ENCODE results near the gene ATP2C2.

The ATP2C2 gene

DNA sequence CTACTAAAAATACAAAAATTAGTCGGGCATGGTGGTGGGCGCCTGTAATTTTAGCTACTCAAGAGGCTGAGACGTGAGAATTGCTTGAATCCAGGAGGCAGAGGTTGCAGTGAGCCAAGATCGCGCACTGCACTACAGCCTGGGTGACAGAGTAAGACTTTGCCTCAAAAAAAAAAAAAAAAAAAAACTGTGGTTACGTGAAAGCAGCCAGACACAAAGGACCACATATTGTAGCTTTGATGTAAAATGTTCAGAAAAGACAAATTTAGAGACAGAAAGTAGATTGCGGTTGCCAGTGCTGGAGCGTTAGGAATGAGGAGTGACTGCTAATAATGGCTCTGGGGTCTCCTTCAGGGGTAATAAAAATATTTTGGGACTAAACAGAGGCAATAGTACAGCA is 140.2 kb downstream of the ATP2C2 start:
- no peak for DNase-seq (ENCODE audit: extremely low read depth in 1 of 2, low read depth in 1 of 2)

DNA sequence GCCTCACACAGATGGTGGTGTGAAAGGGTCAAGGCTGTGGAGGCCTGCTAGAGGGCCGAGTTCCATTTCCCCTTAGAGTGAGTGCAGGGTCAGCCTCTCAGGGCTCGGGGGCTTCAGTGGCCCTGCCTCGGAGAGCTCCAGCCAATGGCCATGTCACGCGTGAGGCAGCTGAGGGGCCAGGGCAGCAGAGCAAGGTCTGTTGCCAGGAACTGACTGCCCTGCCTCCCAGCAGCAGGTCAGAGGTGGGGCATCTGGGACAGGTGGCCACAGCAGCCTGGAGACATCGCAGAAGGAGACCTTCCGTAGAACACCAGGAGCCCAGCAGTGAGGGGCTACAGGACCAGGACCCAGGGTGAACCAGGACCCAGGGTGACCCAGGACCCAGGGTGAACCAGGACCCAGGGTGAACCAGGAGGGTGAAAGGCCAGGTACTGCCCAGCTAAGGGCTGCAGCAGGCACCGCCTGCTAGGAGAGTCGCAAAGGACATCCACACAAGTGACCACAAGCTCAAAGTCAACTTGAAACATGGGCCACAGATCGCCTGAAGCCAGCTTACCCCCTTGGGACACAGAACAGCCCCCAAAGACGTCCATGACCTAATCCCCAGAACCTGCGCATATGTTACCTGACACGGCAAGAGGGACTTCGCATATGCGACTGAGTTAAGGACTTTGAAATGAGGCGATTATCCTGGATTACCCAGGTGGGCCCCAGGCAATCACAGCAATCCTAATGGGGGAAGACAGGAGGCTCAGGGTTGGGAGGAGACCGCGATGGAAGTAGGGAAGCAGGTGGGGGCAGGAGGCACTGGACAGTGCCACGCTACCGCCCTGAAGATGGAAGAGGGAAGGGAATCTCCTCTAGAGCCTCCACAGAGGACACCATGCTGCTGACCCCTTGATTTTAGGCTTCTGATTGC is 141.0 kb downstream of the ATP2C2 start:
- no peak for DNase-seq (ENCODE audit: extremely low read depth in 1 of 2, low read depth in 1 of 2)

DNA sequence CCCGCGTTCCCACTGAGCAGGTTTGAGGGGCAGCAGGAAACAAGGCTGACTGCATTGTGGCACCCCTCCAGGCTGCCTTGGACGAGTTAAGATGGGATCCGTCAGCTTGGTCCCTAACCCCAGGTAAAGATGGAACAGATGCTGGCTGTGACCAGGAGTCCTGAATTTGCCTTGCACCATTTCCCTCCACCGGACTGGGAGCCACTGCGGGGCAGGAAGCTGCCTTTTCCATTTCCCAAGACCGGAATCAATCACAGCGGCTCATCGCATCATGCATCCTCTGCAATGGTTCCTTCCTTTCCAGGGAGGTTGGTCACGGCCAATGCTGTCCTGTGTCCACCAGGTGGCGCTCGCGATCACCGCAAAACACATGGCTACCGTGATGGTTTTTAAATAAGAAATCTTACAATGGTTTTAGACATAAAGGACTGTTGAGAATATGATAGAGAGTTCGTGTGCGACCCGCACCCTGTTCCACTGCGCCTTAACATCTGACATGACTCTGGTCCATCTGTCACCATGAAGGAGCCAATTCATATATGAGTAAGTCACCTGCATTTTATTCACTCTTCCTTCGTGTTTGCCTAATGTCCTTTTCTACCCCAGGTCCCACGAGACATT is 143.0 kb downstream of the ATP2C2 start:
- DNase-seq (ENCODE audit: extremely low read depth in 1 of 2, low read depth in 1 of 2): peak in 1 of 2 donors; percentile 56

GRCh38 chr16:84511831-84512230 is 143.5 kb downstream of the ATP2C2 start:
- no peak for DNase-seq (ENCODE audit: extremely low read depth in 1 of 2, low read depth in 1 of 2)

DNA sequence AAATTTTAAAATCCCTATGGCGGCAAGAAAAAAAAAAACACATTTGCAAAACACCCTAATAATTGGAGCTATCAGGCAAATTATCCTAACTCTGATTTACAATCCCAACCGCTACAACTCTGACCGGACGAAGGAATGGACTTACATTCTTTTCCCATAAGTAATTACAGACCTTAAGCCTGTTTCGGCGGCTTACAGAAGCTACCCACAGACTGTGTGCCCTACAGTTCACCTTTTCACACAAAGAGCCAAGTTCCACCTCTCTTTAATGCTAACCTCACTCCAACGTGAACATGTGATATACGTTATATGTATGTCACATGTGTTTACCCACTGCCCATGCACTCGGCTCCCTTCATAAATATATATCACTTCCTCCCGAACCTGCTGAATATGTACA is 144.8 kb downstream of the ATP2C2 start:
- no peak for DNase-seq (ENCODE audit: extremely low read depth in 1 of 2, low read depth in 1 of 2)

- DNase-seq (ENCODE audit: extremely low read depth in 1 of 2, low read depth in 1 of 2): no peak
Observed at GRCh38 chr16:84513666-84514065, 145.3 kb downstream of the ATP2C2 start.

All from stimulated activated CD8-positive, alpha-beta memory T cell treated with anti-CD3 and anti-CD28 coated beads, Interleukin-7, amount 100 ng/mL, for 48 hours (primary cell).